GM12801 (cell line): ENCODE data around the gene CDS1.

Experiments
- CTCF ChIP-seq: IDR thresholded peaks from one replicate; pipeline ENCODE4 v1.5.1; 2011; ENCODE audit warnings: control low read depth; ENCODE audit not compliant: insufficient read length; ENCODE audit errors: extremely low read depth

Gene CDS1

GRCh38 chr4:84685105-84685504 is 102.2 kb downstream of the CDS1 start:
- no peak for TF ChIP-seq CTCF

GRCh38 chr4:84688605-84689004 is 105.7 kb downstream of the CDS1 start:
- TF ChIP-seq CTCF: no peak

GRCh38 chr4:84689197-84689596 is 106.3 kb downstream of the CDS1 start:
- no peak for TF ChIP-seq CTCF

- TF ChIP-seq CTCF: no peak
Measured at GRCh38 chr4:84690481-84690880, 107.6 kb downstream of the CDS1 start.

- no peak for TF ChIP-seq CTCF
Measured at GRCh38 chr4:84691170-84691691, 108.3 kb downstream of the CDS1 start.

GRCh38 chr4:84691800-84692199 is 108.9 kb downstream of the CDS1 start:
- TF ChIP-seq CTCF: no peak

GRCh38 chr4:84697159-84697558 is 114.2 kb downstream of the CDS1 start:
- no peak for TF ChIP-seq CTCF
